ENCODE data around the gene MTMR4. TPM values are rescaled to one million over a fixed set of nuclear protein-coding genes. Genes with fewer than 3 reads are reported as not detected.
A peak's percentile ranks its signal among the peaks of the same experiment; 100 is the strongest.

Gene MTMR4
- total RNA-seq, 1 donor from 2014 or later, result 24.6 TPM

GRCh38 chr17:58452738-58453137, 61.7 kb downstream of the MTMR4 start:
- no peak for TF ChIP-seq CTCF (IDR thresholded peaks at IDR 0.05)
- Histone ChIP-seq H3K4me1 (no peaks in the 10 kb centered on the region), H3K9me3 (no peaks in the 10 kb centered on the region), H3K4me3 (no peak overlapping the region), H3K27ac (no peak overlapping the region), H3K36me3 (no peaks in the 10 kb centered on the region), H3K27me3 (no peaks in the 10 kb centered on the region)
- DNase-seq (ENCODE audit: low spot score in 2 of 2), result no peak
- intact Hi-C loops (cut with DNase I), result no loop called here

GRCh38 chr17:58447039-58447975, 67.1 kb downstream of the MTMR4 start:
- H3K27ac ChIP-seq, result no peak overlapping the region
- H3K27me3 ChIP-seq, result no peaks in the 10 kb centered on the region
- no peak overlapping the region for H3K4me3 ChIP-seq
- no peaks in the 10 kb centered on the region for H3K36me3 ChIP-seq
- TF ChIP-seq CTCF (IDR thresholded peaks at IDR 0.05), result peak in 2 of 3 experiments; percentile 8 to 30
- no peaks in the 10 kb centered on the region for H3K4me1 ChIP-seq
- intact Hi-C loops (cut with DNase I), result no loop called here
- H3K9me3 ChIP-seq, result no peaks in the 10 kb centered on the region
- DNase-seq (ENCODE audit: low spot score in 2 of 2), result no peak

- Histone ChIP-seq H3K27ac (no peak overlapping the region), H3K4me1 (no peaks in the 10 kb centered on the region), H3K9me3 (no peaks in the 10 kb centered on the region), H3K4me3 (no peak overlapping the region), H3K36me3 (no peaks in the 10 kb centered on the region), H3K27me3 (no peaks in the 10 kb centered on the region)
- no peak for DNase-seq (ENCODE audit: low spot score in 2 of 2)
- intact Hi-C loops (cut with DNase I), result no loop called here
- TF ChIP-seq CTCF (IDR thresholded peaks at IDR 0.05), result no peak
Measured at GRCh38 chr17:58446086-58446485, 68.4 kb downstream of the MTMR4 start.

Other genes with a start within 250 kb of the MTMR4 start
- gene MPO, start 233.7 kb downstream of the MTMR4 start, total RNA-seq, result 1.8 TPM
- 22.4 TPM for gene TSPOAP1, start 185.8 kb downstream of the MTMR4 start, total RNA-seq
- 18.0 TPM for gene SUPT4H1, start 162.4 kb downstream of the MTMR4 start, total RNA-seq
- gene RNF43, start 97.1 kb downstream of the MTMR4 start, total RNA-seq, result 0.53 TPM
- gene HSF5, start 26.2 kb downstream of the MTMR4 start, total RNA-seq, result not detected
- not detected for gene TEX14, start 177.4 kb upstream of the MTMR4 start, total RNA-seq
- 6.8 TPM for gene RAD51C, start 178.0 kb upstream of the MTMR4 start, total RNA-seq
- gene PPM1E, start 241.2 kb upstream of the MTMR4 start, total RNA-seq, result 0.11 TPM

All from ascending aorta (tissue), 2 donors.